Activated naive CD4-positive, alpha-beta T cell treated with anti-CD3 and anti-CD28 coated beads, Interleukin-2, amount 50 U/mL, for 24 hours (primary cell): ENCODE data around the gene TMEM11.
"Not testable (repeated sequence)": the region's sequence is repeated elsewhere in the genome, so short reads cannot be mapped to it uniquely, and the experiment has no call there.

Source experiments
- H3K27ac Mint-ChIP-seq: one replicate; pipeline ENCODE4 v1.8.0; 2021; ENCODE audit warnings: mild to moderate bottlenecking, mixed read lengths
- H3K27me3 Mint-ChIP-seq: one replicate; pipeline ENCODE4 v1.8.0; 2021; ENCODE audit warnings: mixed read lengths
- H3K36me3 Mint-ChIP-seq: one replicate; pipeline ENCODE4 v1.8.0; 2021; ENCODE audit warnings: mixed read lengths
- H3K4me1 Mint-ChIP-seq: one replicate; pipeline ENCODE4 v1.8.0; 2021; ENCODE audit warnings: mixed read lengths
- H3K4me3 Mint-ChIP-seq: one replicate; pipeline ENCODE4 v1.8.0; 2021; ENCODE audit warnings: mild to moderate bottlenecking, mixed read lengths
- H3K9me3 Mint-ChIP-seq: one replicate; pipeline ENCODE4 v1.8.0; 2021; ENCODE audit warnings: mixed read lengths

Gene TMEM11

DNA sequence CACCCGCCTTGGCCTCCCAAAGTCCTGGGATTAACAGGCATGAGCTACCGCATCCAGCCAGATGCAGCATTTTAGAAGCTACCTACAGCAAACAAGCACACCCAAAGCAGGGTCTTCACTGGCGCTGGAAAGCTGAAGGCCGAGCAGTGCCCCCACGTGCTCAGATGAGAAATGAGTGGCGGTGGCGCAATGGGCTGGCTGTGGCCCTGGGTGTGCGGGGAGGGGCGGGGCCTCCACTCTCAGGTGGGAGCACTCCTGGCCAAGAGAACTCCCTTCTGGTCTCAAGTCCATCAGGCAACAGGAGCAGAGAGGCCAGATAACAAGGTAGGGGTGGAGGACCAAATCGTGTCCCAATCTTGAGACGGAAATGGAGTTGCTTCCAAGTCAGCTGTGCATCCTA lies 12.1 kb downstream of the TMEM11 start:
- Mint-ChIP-seq H3K9me3 (no peaks in the 10 kb centered on the region), H3K4me3 (no peak overlapping the region), H3K27me3 (no peaks in the 10 kb centered on the region), H3K36me3 (peaks cover under 1% of the 10 kb centered on the region), H3K27ac (no peak overlapping the region), H3K4me1 (peaks cover 41% of the 10 kb centered on the region)

DNA sequence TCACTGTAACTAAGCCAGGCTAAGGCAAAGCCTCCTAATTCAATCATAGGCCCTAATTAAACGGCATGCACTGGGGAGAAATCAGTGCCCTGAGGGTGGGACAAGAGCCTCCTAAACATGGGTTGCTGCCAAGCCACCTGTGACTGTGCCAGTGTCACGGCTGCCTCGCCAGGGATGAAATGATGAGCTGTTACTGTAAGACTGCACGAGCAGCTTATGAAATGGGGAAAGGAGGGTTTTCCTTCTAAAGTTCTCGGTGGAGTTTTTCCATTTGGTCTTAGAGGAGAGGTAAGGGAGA lies 12.7 kb downstream of the TMEM11 start:
- no peaks in the 10 kb centered on the region for H3K27me3 Mint-ChIP-seq
- no peak overlapping the region for H3K27ac Mint-ChIP-seq

DNA sequence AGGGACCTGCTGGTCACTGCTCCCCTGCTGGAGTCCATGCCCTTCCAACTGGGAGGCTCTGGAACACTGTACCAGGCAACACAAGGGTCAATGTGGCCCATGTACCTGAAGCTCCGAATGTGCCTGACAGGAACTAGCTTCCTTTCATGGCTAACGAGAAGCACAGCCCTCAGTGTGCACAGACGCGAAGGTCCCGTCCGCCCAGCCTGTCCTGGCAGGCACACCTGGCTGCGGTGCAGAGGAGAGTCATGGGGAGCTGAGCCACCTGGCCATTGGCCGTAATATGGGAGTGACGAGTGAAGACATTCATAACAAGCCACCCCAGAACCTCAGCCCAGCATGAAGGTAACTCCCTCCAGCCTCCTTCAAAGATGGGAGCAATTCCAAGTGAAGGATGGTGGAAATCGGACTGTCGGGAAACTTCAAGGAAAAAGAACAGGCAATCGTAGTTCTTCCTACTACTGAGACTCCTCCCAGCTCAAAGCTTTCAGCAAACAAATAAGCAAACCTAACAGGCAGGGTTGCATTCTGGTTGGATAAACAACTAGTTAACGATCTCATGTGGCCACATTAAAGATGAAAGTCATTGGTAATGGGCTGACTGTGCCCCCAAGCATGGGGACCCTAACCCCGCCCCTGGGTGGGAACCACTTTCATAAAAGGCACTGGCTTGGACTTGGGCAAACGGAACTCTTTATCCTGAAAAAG lies 13.2 kb downstream of the TMEM11 start:
- H3K4me3 Mint-ChIP-seq: no peak overlapping the region
- H3K27me3 Mint-ChIP-seq: no peaks in the 10 kb centered on the region
- peaks cover 35% of the 10 kb centered on the region for H3K4me1 Mint-ChIP-seq
- no peak overlapping the region for H3K27ac Mint-ChIP-seq
- no peaks in the 10 kb centered on the region for H3K9me3 Mint-ChIP-seq
- peaks cover 1% of the 10 kb centered on the region for H3K36me3 Mint-ChIP-seq

More for the DNA sequence above, 12.7 kb downstream of the TMEM11 start:
- Mint-ChIP-seq H3K36me3 (peaks cover 1% of the 10 kb centered on the region), H3K4me1 (peaks cover 40% of the 10 kb centered on the region), H3K9me3 (no peaks in the 10 kb centered on the region), H3K4me3 (no peak overlapping the region)

DNA sequence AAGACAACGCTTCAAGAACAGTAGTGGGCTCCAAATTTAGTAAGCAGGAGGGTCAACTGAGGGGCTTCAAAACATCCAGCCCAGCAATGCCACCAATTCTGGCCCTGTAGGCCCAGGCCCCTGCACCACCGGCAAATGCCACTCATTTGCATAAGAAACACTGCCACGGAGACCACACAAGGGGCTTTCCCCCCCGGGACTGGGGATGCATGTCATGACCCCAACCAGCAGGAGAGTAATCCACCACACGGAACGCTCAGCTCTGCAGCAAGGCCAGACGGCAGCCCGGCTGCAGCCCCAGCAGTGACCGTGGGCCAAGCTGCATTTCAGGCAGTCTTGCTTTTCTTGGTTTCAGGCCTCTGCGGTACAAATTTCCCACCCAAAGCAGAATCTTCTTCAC lies 14.1 kb downstream of the TMEM11 start:
- Mint-ChIP-seq H3K9me3 (no peaks in the 10 kb centered on the region), H3K27me3 (no peaks in the 10 kb centered on the region), H3K4me3 (no peak overlapping the region), H3K36me3 (peaks cover 1% of the 10 kb centered on the region), H3K27ac (no peak overlapping the region), H3K4me1 (peaks cover 26% of the 10 kb centered on the region)

DNA sequence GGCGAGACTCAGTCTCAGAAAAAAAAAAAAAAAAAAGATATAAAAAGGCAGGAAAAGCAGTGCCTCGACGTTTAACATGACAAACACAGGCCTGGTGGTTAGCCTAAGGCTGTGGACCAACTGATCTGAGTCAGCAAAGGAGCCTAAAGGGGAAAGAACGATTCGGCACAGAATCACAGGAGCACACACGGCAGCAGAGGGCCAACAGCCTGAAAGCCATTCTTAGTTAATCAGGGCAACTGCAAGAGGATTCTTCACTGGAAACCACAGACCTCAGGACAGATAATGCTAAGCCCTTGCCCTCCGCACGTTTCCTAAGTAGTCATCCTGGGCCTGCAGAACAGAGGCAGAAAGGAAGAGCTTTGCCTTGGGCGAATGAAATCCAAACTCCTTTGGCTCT lies 14.7 kb downstream of the TMEM11 start:
- no peaks in the 10 kb centered on the region for H3K9me3 Mint-ChIP-seq
- H3K27ac Mint-ChIP-seq: no peak overlapping the region
- H3K4me1 Mint-ChIP-seq: peaks cover 24% of the 10 kb centered on the region
- H3K36me3 Mint-ChIP-seq: peaks cover 1% of the 10 kb centered on the region
- no peaks in the 10 kb centered on the region for H3K27me3 Mint-ChIP-seq
- H3K4me3 Mint-ChIP-seq: no peak overlapping the region

DNA sequence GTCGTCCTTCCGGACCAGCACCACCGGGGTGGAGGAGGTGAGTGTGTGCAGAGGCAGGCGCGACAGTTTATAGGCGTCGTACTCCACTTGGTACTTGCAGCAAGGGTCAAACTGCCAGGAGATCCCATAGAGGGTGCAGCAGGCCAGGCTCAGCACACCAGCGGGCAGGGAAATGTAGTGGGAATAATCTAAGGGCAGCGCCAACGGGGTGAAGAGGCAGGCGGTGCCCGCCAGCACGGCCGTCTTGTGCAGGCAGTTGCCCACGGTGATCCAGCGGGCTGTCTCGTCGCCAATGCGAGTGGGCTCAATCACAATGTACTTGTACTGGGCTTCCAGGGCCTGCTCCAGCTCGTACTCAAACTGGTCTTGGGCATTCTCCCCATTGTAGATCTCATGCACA lies 15.6 kb downstream of the TMEM11 start:
- H3K4me1 Mint-ChIP-seq: peaks cover 21% of the 10 kb centered on the region
- H3K9me3 Mint-ChIP-seq: no peaks in the 10 kb centered on the region
- H3K27ac Mint-ChIP-seq: no peak overlapping the region
- no peak overlapping the region for H3K4me3 Mint-ChIP-seq
- H3K36me3 Mint-ChIP-seq: peaks cover 1% of the 10 kb centered on the region
- no peaks in the 10 kb centered on the region for H3K27me3 Mint-ChIP-seq

DNA sequence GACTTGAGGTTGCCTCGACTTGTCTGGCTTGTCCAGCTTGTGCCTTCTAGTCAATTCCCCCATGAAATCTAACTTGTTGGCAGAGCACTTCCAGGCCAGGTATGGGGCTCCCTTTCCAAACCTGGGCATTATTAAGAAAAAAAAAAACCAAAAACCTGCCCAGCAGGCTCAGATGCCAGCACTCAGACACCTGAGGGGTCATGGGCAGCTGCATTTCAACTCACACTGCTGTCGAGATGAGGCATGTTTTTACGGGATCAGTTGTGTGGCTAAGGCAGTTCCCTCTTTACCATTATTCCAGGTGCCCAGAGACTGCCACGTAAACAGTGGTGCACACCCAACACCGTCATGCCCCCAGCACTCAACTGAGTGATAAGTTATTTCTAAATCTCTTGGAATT lies 17.8 kb downstream of the TMEM11 start:
- H3K9me3 Mint-ChIP-seq: no peaks in the 10 kb centered on the region
- no peak overlapping the region for H3K4me3 Mint-ChIP-seq
- peaks cover 1% of the 10 kb centered on the region for H3K36me3 Mint-ChIP-seq
- H3K27ac Mint-ChIP-seq: no peak overlapping the region
- H3K27me3 Mint-ChIP-seq: no peaks in the 10 kb centered on the region
- H3K4me1 Mint-ChIP-seq: peaks cover 16% of the 10 kb centered on the region

DNA sequence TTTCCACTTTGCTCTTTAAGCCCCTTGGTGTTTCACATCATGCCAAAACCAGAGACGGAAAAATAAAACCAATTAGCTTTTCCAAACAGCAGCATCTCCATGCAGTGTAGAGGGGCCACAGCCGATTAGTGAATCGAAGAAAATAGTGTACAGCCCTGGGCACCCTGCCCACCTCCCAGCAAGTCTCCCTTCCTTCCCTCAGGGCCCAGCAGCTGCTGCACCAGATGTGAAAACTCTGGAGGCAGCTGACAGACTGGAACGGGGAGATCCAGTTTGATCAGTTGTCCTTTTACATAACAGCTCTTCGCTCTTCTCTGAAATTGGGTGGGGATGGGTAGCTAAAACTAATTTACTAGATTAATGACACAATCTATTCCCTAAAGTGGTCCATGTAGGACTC lies 19.3 kb downstream of the TMEM11 start:
- Mint-ChIP-seq H3K4me3 (no peak overlapping the region), H3K27me3 (no peaks in the 10 kb centered on the region), H3K27ac (peak overlapping the region; percentile 19), H3K4me1 (peaks cover 6% of the 10 kb centered on the region), H3K36me3 (peaks cover 1% of the 10 kb centered on the region), H3K9me3 (no peaks in the 10 kb centered on the region)

DNA sequence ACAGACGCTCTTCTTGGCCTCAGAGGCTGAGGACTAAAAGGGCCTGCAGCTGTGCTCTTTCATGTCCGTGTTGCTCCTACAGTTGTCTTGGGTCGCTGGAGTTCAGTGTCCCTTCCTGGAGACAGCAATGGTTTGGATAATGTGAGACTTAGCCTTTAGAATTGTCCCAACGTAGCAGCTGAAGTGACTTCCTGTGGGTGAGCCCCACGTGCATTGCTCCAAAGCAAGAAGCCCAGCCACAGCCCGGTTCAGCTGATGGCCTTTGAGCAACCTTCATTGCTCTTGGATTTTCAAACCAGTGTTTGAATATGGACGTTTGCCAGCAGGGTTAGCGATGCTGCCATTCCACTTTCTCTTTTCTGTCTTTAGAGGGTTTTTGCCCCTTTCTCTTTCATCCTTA lies 19.7 kb downstream of the TMEM11 start:
- Mint-ChIP-seq H3K4me3 (no peak overlapping the region), H3K36me3 (peaks cover 3% of the 10 kb centered on the region), H3K27ac (no peak overlapping the region), H3K9me3 (no peaks in the 10 kb centered on the region), H3K4me1 (peaks cover 6% of the 10 kb centered on the region), H3K27me3 (no peaks in the 10 kb centered on the region)

DNA sequence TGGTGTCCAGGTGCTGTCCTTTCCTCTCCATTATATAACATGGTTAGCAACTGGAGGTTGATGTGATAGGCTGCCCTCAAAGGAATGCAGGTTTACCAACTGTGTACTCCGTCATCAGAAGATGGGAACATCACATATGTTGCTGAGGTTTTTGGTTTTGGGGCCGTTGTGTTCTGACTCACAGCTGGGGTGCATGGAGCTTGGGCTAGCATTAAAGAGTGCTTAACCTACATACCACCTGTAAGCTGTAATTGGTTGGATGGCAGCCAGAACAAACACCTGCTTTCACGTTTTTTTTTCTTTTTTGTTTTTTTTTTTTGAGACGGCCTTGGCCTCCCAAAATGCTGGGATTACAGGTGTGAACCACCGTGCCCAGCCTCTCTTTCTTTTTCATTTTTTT lies 20.9 kb downstream of the TMEM11 start:
- no peak overlapping the region for H3K4me3 Mint-ChIP-seq
- peaks cover 6% of the 10 kb centered on the region for H3K4me1 Mint-ChIP-seq
- no peak overlapping the region for H3K27ac Mint-ChIP-seq
- peaks cover 3% of the 10 kb centered on the region for H3K36me3 Mint-ChIP-seq
- H3K27me3 Mint-ChIP-seq: no peaks in the 10 kb centered on the region
- H3K9me3 Mint-ChIP-seq: no peaks in the 10 kb centered on the region

DNA sequence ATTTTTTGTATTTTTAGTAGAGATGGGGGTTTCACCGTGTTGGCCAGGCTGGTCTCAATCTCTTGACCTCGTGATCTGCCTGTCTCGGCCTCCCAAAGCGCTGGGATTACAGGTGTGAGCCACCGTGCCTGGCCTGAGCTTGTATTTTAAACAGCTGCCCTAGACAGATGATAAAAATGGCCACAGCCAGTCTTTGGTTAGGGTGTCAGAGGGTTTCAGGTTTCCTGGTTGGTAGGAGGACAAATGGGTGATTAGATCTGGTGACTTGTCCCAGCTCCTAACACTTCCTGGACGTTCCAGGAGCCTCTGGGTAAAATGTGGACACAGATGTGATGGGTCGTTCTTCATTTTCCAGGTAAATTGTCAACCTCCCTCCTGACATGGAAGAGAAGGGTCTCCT lies 21.5 kb downstream of the TMEM11 start:
- H3K27me3 Mint-ChIP-seq, H3K27ac Mint-ChIP-seq, H3K36me3 Mint-ChIP-seq: not testable (repeated sequence)

DNA sequence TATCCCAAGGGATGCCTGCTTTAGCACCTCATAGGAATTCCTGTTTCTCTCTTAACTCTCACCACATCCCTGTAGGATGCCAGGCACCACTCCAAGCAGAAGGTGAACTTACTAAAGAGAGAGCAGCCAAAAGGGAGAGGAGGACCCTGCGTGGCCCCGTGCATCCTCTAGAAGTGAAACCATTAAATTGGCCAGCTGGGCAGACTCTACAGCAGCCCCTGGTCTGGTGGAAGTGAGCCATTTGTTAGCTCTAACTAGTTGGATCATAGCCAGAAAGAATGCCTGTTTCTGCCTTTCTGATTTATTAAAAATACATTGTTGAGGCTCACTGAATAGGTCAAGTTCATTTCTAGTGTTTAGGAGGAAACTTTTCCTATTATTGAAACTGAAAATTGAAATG lies 22.3 kb downstream of the TMEM11 start:
- Mint-ChIP-seq H3K4me1 (peaks cover 6% of the 10 kb centered on the region), H3K9me3 (no peaks in the 10 kb centered on the region), H3K27me3 (no peaks in the 10 kb centered on the region), H3K36me3 (peaks cover 3% of the 10 kb centered on the region), H3K4me3 (no peak overlapping the region), H3K27ac (no peak overlapping the region)

More for the DNA sequence above, 21.5 kb downstream of the TMEM11 start:
- not testable (repeated sequence) for H3K9me3 Mint-ChIP-seq, H3K4me3 Mint-ChIP-seq, H3K4me1 Mint-ChIP-seq

DNA sequence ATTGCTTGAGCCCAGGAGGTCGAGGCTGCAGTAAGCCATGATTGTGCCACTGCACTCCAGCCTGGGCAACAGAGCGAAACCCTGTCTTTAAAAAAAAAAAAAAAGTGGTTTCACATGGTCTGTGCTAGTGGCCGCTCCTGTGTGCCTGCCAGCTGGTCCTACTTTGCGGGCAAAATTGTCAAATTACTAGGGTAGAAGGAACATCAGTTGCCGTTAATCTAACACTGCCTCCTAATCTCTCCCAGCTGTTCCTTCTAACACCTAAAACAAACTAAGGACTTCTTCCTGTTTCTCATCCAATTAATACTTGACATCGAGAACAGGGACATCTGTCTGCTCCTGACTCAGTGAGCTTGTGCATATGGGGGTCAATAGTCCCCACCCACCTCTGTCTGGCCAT lies 23.9 kb downstream of the TMEM11 start:
- Mint-ChIP-seq H3K4me3 (no peak overlapping the region), H3K27me3 (no peaks in the 10 kb centered on the region), H3K4me1 (peaks cover 6% of the 10 kb centered on the region), H3K27ac (no peak overlapping the region), H3K36me3 (peaks cover 6% of the 10 kb centered on the region), H3K9me3 (no peaks in the 10 kb centered on the region)

DNA sequence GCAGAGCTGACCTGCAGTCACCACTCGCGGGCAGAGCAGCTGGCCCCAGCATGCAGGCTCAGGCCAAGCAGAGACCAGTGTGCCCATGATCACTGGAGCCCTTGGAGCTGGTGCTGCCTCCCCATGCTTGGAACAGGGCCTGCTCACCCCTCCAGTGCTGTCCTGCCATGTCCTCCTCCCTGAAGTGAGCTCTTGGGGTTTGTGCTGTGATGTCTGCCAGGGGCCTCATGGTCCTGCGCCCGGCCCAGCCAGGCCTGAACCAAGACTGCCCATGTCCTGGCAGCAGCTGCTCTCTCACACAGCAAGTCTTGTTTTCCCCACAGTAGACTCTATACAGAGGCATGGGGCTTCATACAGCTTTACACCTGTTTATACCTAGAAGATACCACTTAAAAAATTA lies 24.6 kb downstream of the TMEM11 start:
- Mint-ChIP-seq H3K27ac (no peak overlapping the region), H3K36me3 (peaks cover 8% of the 10 kb centered on the region), H3K4me1 (peaks cover 2% of the 10 kb centered on the region), H3K27me3 (no peaks in the 10 kb centered on the region), H3K4me3 (no peak overlapping the region), H3K9me3 (no peaks in the 10 kb centered on the region)

DNA sequence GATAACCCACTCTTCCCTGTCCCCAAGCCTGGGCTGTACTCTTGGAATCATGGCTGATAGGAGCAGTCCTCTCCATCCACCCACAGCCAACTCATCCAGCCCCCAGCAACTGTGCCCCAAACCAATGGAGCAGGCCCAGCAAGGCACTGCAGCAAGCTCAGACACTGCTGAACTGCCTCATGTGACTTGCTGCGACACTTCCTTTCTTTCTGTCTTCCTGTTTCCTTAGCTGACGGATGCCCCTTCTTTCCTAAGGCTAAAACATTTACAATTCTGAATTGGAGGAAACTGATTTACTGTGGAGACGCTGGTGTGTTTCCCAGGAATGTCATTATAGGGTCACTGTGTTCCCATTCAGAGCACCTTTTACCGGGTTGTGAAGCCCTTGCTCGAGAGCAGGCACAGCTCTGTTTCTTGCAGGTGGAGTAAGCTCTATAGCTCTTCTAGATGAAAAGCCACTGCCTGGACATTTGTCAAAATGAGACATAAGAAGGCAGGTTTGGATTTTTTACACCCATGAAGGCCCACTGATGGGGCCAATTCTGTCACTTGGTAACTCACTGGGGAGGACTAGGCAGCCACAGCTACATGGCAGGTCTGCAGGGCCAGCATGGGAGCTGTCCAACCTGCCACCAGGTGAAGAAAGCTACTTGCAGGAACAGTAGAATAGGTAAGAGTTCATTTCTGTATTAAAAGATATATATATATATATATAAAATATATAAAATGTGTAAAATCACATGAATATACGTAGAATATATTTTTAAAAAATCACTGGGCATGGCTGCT lies 27.4 kb downstream of the TMEM11 start:
- Mint-ChIP-seq H3K27me3 (no peaks in the 10 kb centered on the region), H3K27ac (no peak overlapping the region), H3K4me3 (no peak overlapping the region), H3K36me3 (peaks cover 11% of the 10 kb centered on the region), H3K9me3 (no peaks in the 10 kb centered on the region), H3K4me1 (no peaks in the 10 kb centered on the region)

DNA sequence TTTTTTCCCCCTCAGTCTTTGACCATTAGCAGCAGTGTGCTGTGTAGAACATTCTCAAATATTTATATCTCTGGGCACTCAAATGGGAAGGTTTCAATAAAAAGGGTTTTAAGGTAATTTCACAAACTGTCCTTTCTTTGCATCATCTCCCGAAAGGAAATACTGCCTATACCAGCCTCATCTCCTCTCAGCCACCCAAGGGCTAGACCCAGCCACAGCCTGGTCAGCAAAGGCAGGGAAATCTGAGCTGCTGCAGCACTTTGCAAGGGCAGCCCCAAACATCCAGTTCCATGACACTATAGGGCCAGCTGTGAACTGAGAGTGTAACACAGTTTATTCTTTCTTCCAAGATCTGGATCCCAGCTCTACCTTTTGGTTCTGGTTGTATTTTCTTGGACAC lies 28.9 kb downstream of the TMEM11 start:
- Mint-ChIP-seq H3K27ac (no peak overlapping the region), H3K27me3 (no peaks in the 10 kb centered on the region), H3K9me3 (no peaks in the 10 kb centered on the region), H3K4me1 (no peaks in the 10 kb centered on the region), H3K36me3 (peaks cover 11% of the 10 kb centered on the region), H3K4me3 (no peak overlapping the region)

DNA sequence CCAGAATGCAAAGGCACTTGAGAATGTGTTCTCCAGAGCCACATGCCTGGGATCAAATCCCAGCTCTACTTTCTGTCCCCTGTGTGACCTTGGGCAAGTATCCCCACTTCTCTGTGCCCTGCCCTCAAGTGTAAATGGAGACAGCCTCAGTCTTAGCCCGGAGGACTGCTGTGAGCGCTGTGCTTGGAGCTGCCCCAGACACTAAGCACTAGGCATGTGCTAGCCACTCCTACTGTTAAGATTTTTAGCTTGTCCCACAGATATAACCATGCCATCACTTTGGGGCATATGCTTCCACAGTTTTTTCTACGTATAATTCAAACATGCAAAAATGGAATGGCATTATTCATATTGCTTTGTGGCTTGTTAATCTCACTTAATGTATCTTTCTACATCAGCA lies 29.4 kb downstream of the TMEM11 start:
- no peaks in the 10 kb centered on the region for H3K4me1 Mint-ChIP-seq
- H3K4me3 Mint-ChIP-seq: no peak overlapping the region
- peaks cover 11% of the 10 kb centered on the region for H3K36me3 Mint-ChIP-seq
- no peak overlapping the region for H3K27ac Mint-ChIP-seq
- no peaks in the 10 kb centered on the region for H3K9me3 Mint-ChIP-seq
- H3K27me3 Mint-ChIP-seq: no peaks in the 10 kb centered on the region
